HFF-Myc (cell line): ENCODE measurements around the gene LRRC4C.

Experiments used
- DNase-seq: peaks from one replicate; pipeline ENCODE4 v3.0.0-alpha.2; 2011; ENCODE audit warnings: low read depth; ENCODE audit errors: extremely low read depth
- H3K4me3 ChIP-seq: replicated peaks from 2 replicates; pipeline ENCODE4 v1.5.1; 2011; ENCODE audit warnings: low read depth, mild to moderate bottlenecking, control low read depth, low read length
- TF ChIP-seq, protein P1 (sequence below): IDR thresholded peaks from 2 replicates; pipeline ENCODE4 v1.5.1; 2012; ENCODE audit warnings: mild to moderate bottlenecking, low read depth, low read length, control low read depth; ENCODE audit errors: missing control alignments

The LRRC4C gene

DNA sequence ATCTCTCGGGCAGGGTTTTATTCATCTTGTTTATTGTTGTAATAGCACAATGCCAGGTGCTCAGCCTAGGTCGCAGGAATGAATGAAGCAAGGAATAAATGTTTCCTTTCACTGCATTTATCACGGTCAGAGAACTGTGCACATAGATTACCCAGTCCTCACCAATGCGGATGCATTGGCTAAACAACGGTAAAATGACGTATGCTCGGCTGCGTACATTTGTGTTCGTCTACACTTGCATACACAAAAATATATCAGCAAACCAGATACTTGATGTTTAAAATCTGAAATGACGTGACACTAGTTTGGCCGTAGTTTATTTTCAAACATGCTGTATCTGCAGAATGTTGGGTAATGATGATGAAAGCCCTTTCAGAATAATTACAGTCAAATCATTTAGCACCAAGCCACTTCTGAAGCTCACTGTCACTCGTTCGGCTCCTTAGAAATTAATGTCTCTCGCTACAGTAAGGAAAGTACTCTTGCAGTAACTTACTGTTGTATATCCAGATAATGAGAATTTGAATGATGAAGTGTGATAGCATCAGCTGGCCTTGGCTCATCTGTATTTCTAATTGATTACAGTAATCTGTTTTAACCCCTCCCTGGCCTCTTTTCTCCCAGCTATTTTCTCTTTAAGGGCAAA is 268.9 kb downstream of the LRRC4C start:
- TF ChIP-seq, protein P1, sequence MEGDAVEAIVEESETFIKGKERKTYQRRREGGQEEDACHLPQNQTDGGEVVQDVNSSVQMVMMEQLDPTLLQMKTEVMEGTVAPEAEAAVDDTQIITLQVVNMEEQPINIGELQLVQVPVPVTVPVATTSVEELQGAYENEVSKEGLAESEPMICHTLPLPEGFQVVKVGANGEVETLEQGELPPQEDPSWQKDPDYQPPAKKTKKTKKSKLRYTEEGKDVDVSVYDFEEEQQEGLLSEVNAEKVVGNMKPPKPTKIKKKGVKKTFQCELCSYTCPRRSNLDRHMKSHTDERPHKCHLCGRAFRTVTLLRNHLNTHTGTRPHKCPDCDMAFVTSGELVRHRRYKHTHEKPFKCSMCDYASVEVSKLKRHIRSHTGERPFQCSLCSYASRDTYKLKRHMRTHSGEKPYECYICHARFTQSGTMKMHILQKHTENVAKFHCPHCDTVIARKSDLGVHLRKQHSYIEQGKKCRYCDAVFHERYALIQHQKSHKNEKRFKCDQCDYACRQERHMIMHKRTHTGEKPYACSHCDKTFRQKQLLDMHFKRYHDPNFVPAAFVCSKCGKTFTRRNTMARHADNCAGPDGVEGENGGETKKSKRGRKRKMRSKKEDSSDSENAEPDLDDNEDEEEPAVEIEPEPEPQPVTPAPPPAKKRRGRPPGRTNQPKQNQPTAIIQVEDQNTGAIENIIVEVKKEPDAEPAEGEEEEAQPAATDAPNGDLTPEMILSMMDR: no peak
- DNase-seq: no peak
- H3K4me3 ChIP-seq: no peak overlapping the region

DNA sequence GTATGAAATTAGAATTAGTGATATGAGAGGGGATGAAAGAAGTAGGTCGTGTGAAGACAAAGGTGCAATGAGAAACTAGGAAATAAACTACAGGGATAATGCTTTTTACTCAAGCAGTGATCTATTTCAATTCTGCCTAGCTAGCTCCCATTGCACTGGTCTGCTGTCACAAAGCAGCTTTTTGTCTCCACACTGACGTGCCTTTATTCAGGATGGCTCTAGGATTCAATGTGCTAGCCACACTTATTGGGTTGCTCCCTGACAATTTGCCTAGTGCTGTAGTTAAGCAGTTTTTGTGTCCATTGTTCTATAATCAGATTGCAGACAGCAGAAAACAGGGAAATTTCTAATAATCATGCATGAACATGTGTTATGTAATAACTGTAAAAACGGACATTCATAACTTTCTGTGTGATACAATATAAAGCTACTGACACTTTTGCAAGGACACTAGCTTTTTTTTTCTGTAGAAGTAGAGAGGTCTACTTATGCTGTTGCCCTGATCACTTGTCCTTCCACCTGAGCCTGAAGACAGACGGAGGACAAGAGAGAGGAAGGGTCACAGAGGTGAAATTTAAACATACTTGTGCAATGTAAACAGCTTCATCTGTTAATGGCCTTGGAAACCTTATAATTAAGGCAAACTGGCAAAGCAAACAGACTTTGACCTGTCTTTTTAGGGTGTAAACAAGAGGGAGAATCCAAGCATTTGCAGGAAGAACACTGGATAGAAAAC is 269.6 kb downstream of the LRRC4C start:
- TF ChIP-seq, protein P1: no peak
- no peak overlapping the region for H3K4me3 ChIP-seq
- no peak for DNase-seq

DNA sequence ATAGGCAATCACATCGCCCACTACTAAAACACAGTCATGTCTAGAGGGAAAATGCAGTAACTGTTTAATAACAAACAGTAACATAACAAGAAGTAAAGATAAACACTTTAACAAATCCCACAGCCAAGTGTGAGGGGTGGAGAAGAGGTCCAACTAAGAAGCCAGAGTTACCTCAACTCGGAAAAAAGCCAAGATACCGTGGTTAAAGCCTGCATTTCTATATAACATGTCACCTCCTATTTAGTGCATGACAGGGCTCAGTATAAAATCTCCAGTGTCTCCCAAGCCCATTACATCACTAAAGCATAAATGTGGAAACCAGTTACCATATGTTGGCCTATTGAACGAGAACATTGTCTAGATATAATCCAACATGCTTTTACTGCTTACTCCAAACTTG is 281.7 kb downstream of the LRRC4C start:
- no peak for DNase-seq
- TF ChIP-seq, protein P1: no peak
- H3K4me3 ChIP-seq: no peak overlapping the region

DNA sequence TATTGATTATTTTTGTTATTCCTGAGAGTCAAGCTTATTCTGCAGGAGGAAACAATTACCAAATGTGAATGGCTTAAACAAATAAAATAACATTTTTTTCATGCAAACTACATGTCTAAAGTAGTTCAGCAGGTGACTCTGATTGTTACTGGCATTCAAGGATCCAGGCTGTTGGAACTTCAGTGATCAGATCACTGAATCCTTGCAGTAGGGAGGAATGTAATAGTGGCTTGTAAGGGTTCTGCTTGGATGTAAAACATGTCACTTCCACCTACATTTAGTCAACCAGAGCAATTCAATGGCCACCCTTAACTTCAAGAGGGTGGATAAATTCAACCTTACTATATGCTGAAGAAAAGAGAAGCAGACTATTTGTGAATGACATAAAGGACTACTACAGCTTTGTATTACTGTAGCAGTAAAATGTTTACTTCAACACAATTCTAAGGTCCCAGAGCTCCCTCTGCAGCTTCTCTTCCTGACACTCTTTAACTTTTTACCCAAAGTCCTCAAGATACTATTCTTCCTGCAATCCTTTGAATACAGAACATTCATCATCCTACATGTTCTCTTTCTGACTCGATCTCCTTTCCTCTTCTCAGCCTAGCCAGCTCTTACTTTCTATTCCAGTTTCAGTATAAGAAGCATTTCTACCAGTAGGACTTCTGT is 284.0 kb downstream of the LRRC4C start:
- TF ChIP-seq, protein P1: no peak
- DNase-seq: no peak
- no peak overlapping the region for H3K4me3 ChIP-seq

DNA sequence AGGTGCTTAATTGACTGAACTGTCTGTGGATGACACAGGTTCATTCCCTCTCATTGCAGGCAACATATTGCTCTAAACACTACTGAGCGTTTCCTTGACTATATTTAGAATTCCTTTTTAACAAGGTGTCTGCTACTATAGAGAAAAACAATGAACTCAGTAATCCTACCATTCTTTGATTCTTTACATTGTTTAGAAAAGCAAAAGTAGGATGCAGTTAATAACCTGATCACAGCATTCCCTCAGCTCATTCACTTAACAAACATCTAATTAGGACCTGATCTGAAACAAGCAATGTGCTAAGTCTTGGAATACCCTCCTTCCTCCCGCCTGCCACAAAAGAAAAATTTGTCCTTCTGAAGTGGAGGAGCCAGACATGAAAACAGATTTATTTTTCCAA is 313.1 kb downstream of the LRRC4C start:
- no peak for DNase-seq
- H3K4me3 ChIP-seq: no peak overlapping the region
- TF ChIP-seq, protein P1: no peak

DNA sequence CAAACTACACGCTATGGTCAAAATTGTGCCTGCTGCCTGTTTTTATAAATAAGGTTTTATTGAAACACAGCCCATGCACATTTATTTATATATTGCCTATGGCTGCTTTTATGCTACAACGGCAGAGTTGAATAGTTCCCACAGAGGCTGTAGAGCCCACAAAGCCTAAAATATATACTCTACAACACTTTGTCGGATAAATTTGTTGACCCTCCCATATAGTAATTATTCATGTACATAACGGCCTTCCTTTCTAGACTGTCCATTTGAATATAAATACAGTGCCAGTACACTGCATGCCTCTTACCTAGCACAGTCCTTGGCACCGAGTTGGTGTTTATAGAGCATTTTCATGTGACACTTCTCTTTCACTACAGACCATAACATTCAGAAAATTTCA is 314.0 kb downstream of the LRRC4C start:
- no peak for DNase-seq
- TF ChIP-seq, protein P1: no peak
- no peak overlapping the region for H3K4me3 ChIP-seq
